ENCODE results near the gene YAE1. TPM values are rescaled to one million over a fixed set of nuclear protein-coding genes. Genes with fewer than 3 reads are reported as not detected.

Gene YAE1
- total and polyA plus RNA-seq, 2 of the 13 experiments (the other 11 are each of a cell fraction or from before 2014, with no cell fraction given) = 18.7 to 28.3 TPM

- TF ChIP-seq CREM (IDR thresholded peaks at IDR 0.05) (no peak), CREM (CRISPR knock-in tag; IDR thresholded peaks at IDR 0.05) (no peak)
Observed at GRCh38 chr7:39528849-39529248, 37.4 kb upstream of the YAE1 start (continued).

- H3K4me1 ChIP-seq (ENCODE audit: insufficient read depth, low read length) = peaks cover 15% of the 10 kb centered on the region; the same call in 1 of the 2 replicates
- ATAC-seq = no peak
- H3K9me3 ChIP-seq (ENCODE audit: low read length) = no peaks in the 10 kb centered on the region
- ChIA-PET POLR2A (no interaction called here), CTCF (ENCODE audit: low intra/inter-chr PET ratio, low total read pairs) (no interaction called here)
- no peak overlapping the region for H3K9ac ChIP-seq (ENCODE audit: insufficient read depth, low read depth, low read length)
- H3K4me3 ChIP-seq (replicated peaks in 1 of 3; ENCODE audit: insufficient read depth in 1 of 3, low read depth in 2 of 3, low read length in 3 of 3) = no peak overlapping the region
- no peak for DNase-seq (ENCODE audit: low spot score)
- H3K27ac ChIP-seq (ENCODE audit: extremely low read length, insufficient read depth, low read length) = no peak overlapping the region
- H3K36me3 ChIP-seq (replicated peaks in 1 of 2; ENCODE audit: control insufficient read depth in 1 of 2, insufficient read depth in 2 of 2, low read length in 2 of 2) = no peaks in the 10 kb centered on the region
- H4K20me1 ChIP-seq (ENCODE audit: insufficient read depth, low read length) = no peaks in the 10 kb centered on the region
- H3K27me3 ChIP-seq (ENCODE audit: control insufficient read depth in 1 of 2, insufficient read depth in 2 of 2, low read length in 2 of 2) = peaks cover 0 to 10% of the 10 kb centered on the region in 2 experiments; a peak in 1 of 5 replicates
- H2AFZ ChIP-seq (ENCODE audit: low read length) = no peak overlapping the region
- FAIRE-seq = no peak
- whole genome bisulfite sequencing (ENCODE audit: low lambda C conversion rate) = 19% methylated on average over 3 of the region's 3 CpGs
- in situ Hi-C loops (cut with HindIII; ENCODE audit: extremely low pct_ligation_motif_present, low pct_unique_long_range_greater_than_20kb) (no loop called here), intact Hi-C loops (cut with micrococcal nuclease; ENCODE audit: unreplicated experiment) (no loop called here)
- no peak overlapping the region for H3K4me2 ChIP-seq (ENCODE audit: low read depth, low read length)
- H3K79me2 ChIP-seq (ENCODE audit: insufficient read depth, low read length) = no peaks in the 10 kb centered on the region
- BruUV-seq (replicated peaks) = no TSS peak
- no peak for TF ChIP-seq ZNF619 (CRISPR knock-in tag; IDR thresholded peaks at IDR 0.05)
- no peak for TF ChIP-seq ZNF597 (CRISPR knock-in tag; IDR thresholded peaks at IDR 0.05)
- no peak for TF ChIP-seq ZNF556 (CRISPR knock-in tag; IDR thresholded peaks at IDR 0.05; ENCODE audit: borderline replicate concordance)
- no peak for TF ChIP-seq AKAP8 (CRISPR knock-in tag; IDR thresholded peaks at IDR 0.05)
- TF ChIP-seq HDAC1 (CRISPR knock-in tag; IDR thresholded peaks at IDR 0.05) = no peak
- no peak for TF ChIP-seq CAMTA2 (CRISPR knock-in tag; IDR thresholded peaks at IDR 0.05; ENCODE audit: borderline replicate concordance)
- no peak for TF ChIP-seq NCOR1 (IDR thresholded peaks at IDR 0.05; ENCODE audit: borderline replicate concordance, low read length)
- no peak for TF ChIP-seq ZFP90 (CRISPR knock-in tag; IDR thresholded peaks at IDR 0.05; ENCODE audit: borderline replicate concordance)
- no peak for TF ChIP-seq KDM6A (CRISPR knock-in tag; IDR thresholded peaks at IDR 0.05; ENCODE audit: low read depth)
- no peak for TF ChIP-seq ZBTB34 (CRISPR knock-in tag; IDR thresholded peaks at IDR 0.05)
- no peak for TF ChIP-seq ZNF296 (CRISPR knock-in tag; conservative IDR thresholded peaks at IDR 0.05)
- no peak for TF ChIP-seq ZBTB7B (CRISPR knock-in tag; IDR thresholded peaks at IDR 0.05)
- no peak for TF ChIP-seq POGK (CRISPR knock-in tag; conservative IDR thresholded peaks at IDR 0.05)
- TF ChIP-seq DRAP1 (CRISPR knock-in tag; IDR thresholded peaks at IDR 0.05) = no peak
- no peak for TF ChIP-seq ZNF784 (CRISPR knock-in tag; IDR thresholded peaks at IDR 0.05; ENCODE audit: borderline replicate concordance)
Observed at GRCh38 chr7:39529582-39529981, 36.6 kb upstream of the YAE1 start.

Measured in HepG2 (cell line).